GM21717 (cell line): Measurements from ENCODE around the gene TMEM131L.
A peak's percentile ranks its signal among the peaks of the same experiment; 100 is the strongest.
"Not testable (repeated sequence)": the region's sequence is repeated elsewhere in the genome, so short reads cannot be mapped to it uniquely, and the experiment has no call there.

Source experiments
- ATAC-seq: cut with Tn5 transposase; IDR thresholded peaks from one replicate; pipeline ENCODE4 v1.9.1; 2021; ENCODE audit warnings: mild to moderate bottlenecking, moderate library complexity; ENCODE audit not compliant: unreplicated experiment

TMEM131L gene

GRCh38 chr4:153466081-153466948, at the start of gene TMEM131L:
TSS of gene TMEM131L (plus strand) at chr4:153466360. CDS start at chr4:153466398, 38 bp downstream.
- peak; percentile 41 for ATAC-seq

GRCh38 chr4:153416456-153416855, 49.7 kb upstream of the TMEM131L start:
- ATAC-seq: not testable (repeated sequence)

GRCh38 chr4:153418121-153418520, 48.0 kb upstream of the TMEM131L start:
- no peak for ATAC-seq

- no peak for ATAC-seq
These were observed 47.6 kb upstream of the TMEM131L start for GRCh38 chr4:153418558-153418957.

- no peak for ATAC-seq
These were observed 47.1 kb upstream of the TMEM131L start for GRCh38 chr4:153419029-153419428.

- ATAC-seq: no peak
These were observed 46.4 kb upstream of the TMEM131L start for GRCh38 chr4:153419673-153420278.

- ATAC-seq: no peak
These were observed 45.8 kb upstream of the TMEM131L start for GRCh38 chr4:153420361-153420760.

GRCh38 chr4:153421941-153422340, 44.2 kb upstream of the TMEM131L start:
- ATAC-seq: peak; percentile 55

- ATAC-seq: no peak
These were observed 39.8 kb upstream of the TMEM131L start for GRCh38 chr4:153426207-153426885.

GRCh38 chr4:153427363-153428071, 38.6 kb upstream of the TMEM131L start:
- ATAC-seq: no peak

- no peak for ATAC-seq
These were observed 37.2 kb upstream of the TMEM131L start for GRCh38 chr4:153428941-153429475.

- peak; percentile 85 for ATAC-seq
These were observed 33.0 kb upstream of the TMEM131L start for GRCh38 chr4:153432965-153433753.

- no peak for ATAC-seq
These were observed 32.4 kb upstream of the TMEM131L start for GRCh38 chr4:153433754-153434105.

- ATAC-seq: no peak
These were observed 32.0 kb upstream of the TMEM131L start for GRCh38 chr4:153434190-153434589.

GRCh38 chr4:153438916-153439756, 27.0 kb upstream of the TMEM131L start:
- ATAC-seq: peak; percentile 71

GRCh38 chr4:153439831-153440230, 26.3 kb upstream of the TMEM131L start:
- ATAC-seq: peak; percentile 6

- ATAC-seq: no peak
These were observed 25.7 kb upstream of the TMEM131L start for GRCh38 chr4:153440475-153440874.

GRCh38 chr4:153447175-153447905, 18.8 kb upstream of the TMEM131L start:
- ATAC-seq: no peak
